ENCODE results near the gene KRTAP4-1.
A peak's percentile ranks its signal among the peaks of the same experiment; 100 is the strongest.
"Not testable (repeated sequence)": the region's sequence is repeated elsewhere in the genome, so short reads cannot be mapped to it uniquely, and the experiment has no call there.

Gene KRTAP4-1

GRCh38 chr17:41168121-41168520 is 16.6 kb downstream of the KRTAP4-1 start, which contains the start of gene KRTAP4-3:
Gene KRTAP4-3, minus strand, starts transcription at chr17:41168221. Its CDS starts 49 bp downstream, at chr17:41168172.
- no CpG with 5 or more reads among the region's 1 CpG for WGBS (ENCODE audit: insufficient coverage)
- Histone ChIP-seq H3K27me3 (replicated peaks in 2 of 5; ENCODE audit: control insufficient read depth in 4 of 5, insufficient read depth in 5 of 5, low read length in 4 of 5) (no peaks in the 10 kb centered on the region), H3K4me1 (ENCODE audit: control extremely low read depth in 1 of 4, control insufficient read depth in 4 of 4, insufficient read depth in 4 of 4, low read length in 3 of 4) (no peaks in the 10 kb centered on the region), H3K9me3 (ENCODE audit: control extremely low read depth in 1 of 5, control insufficient read depth in 4 of 5, insufficient read depth in 2 of 5, low read depth in 1 of 5, low read length in 4 of 5) (peaks cover 0 to 1% (median 0%) of the 10 kb centered on the region in 5 experiments), H3K4me3 (ENCODE audit: control insufficient read depth in 1 of 7, extremely low read depth in 1 of 7, insufficient read depth in 4 of 7, low read depth in 2 of 7, low read length in 6 of 7) (no peak within 1 kb of the TSS), H3K36me3 (ENCODE audit: control insufficient read depth in 4 of 4, insufficient read depth in 4 of 4, low read length in 3 of 4) (no peaks in the 10 kb centered on the region), H3K27ac (ENCODE audit: insufficient read depth in 1 of 2, low read depth in 1 of 2, low read length in 2 of 2, poor library complexity in 1 of 2, severe bottlenecking in 2 of 2) (no peak within 1 kb of the TSS)
- DNase-seq = no peak
- ChIA-PET POLR2A (no interaction called here), CTCF (no interaction called here)

DNA sequence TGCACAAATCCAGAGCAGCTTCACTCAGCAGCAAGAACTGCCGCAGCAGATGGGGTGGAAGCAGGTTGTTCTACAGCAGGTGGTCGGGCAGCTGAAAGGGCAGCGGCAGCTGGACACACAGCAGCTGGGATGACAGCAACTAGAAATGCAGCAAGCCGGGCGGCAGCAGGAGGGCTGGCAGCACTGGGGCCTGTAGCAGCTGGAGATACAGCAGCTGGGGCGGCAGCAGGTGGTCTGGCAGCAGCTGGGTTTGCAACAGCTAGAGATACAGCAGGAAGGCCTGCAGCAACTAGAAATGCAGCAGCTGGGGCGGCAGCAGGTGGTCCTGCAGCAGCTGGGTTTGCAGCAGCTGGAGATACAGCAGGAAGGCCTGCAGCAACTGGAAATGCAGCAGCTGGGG is 17.1 kb downstream of the KRTAP4-1 start:
- ChIA-PET CTCF (no interaction called here), POLR2A (no interaction called here)
- Histone ChIP-seq H3K4me3 (ENCODE audit: control insufficient read depth in 1 of 7, extremely low read depth in 1 of 7, insufficient read depth in 4 of 7, low read depth in 2 of 7, low read length in 6 of 7) (no peak overlapping the region), H3K9me3 (ENCODE audit: control extremely low read depth in 1 of 5, control insufficient read depth in 4 of 5, insufficient read depth in 2 of 5, low read depth in 1 of 5, low read length in 4 of 5) (peaks cover 0 to 1% (median 0%) of the 10 kb centered on the region in 5 experiments), H3K36me3 (ENCODE audit: control insufficient read depth in 4 of 4, insufficient read depth in 4 of 4, low read length in 3 of 4) (no peaks in the 10 kb centered on the region), H3K27ac (ENCODE audit: insufficient read depth in 1 of 2, low read depth in 1 of 2, low read length in 2 of 2, poor library complexity in 1 of 2, severe bottlenecking in 2 of 2) (no peak overlapping the region), H3K4me1 (ENCODE audit: control extremely low read depth in 1 of 4, control insufficient read depth in 4 of 4, insufficient read depth in 4 of 4, low read length in 3 of 4) (no peaks in the 10 kb centered on the region), H3K27me3 (replicated peaks in 2 of 5; ENCODE audit: control insufficient read depth in 4 of 5, insufficient read depth in 5 of 5, low read length in 4 of 5) (no peaks in the 10 kb centered on the region)
- WGBS (ENCODE audit: insufficient coverage) = 96% methylated on average over 7 of the region's 7 CpGs
- no peak for DNase-seq

GRCh38 chr17:41163828-41164227 is 20.9 kb downstream of the KRTAP4-1 start:
- 94% methylated on average over 3 of the region's 7 CpGs for WGBS (ENCODE audit: insufficient coverage)
- no peak for DNase-seq

GRCh38 chr17:41160648-41161047 is 24.1 kb downstream of the KRTAP4-1 start, which contains the start of gene KRTAP4-4:
Gene KRTAP4-4, minus strand, starts transcription at chr17:41160748. Its CDS starts 57 bp downstream, at chr17:41160691.
- ChIA-PET POLR2A (no interaction called here), CTCF (interaction anchor here (2.2 kb wide), 1 partner anchor 9 kb away, joined by 5 read pairs; no protein-coding TSS in a partner anchor)
- H3K4me3 ChIP-seq (ENCODE audit: control insufficient read depth in 1 of 7, extremely low read depth in 1 of 7, insufficient read depth in 4 of 7, low read depth in 2 of 7, low read length in 6 of 7) = no peak within 1 kb of the TSS
- H3K9me3 ChIP-seq (ENCODE audit: control extremely low read depth in 1 of 5, control insufficient read depth in 4 of 5, insufficient read depth in 2 of 5, low read depth in 1 of 5, low read length in 4 of 5) = no peaks in the 10 kb centered on the region
- no peaks in the 10 kb centered on the region for H3K4me1 ChIP-seq (ENCODE audit: control extremely low read depth in 1 of 4, control insufficient read depth in 4 of 4, insufficient read depth in 4 of 4, low read length in 3 of 4)
- no peaks in the 10 kb centered on the region for H3K27me3 ChIP-seq (replicated peaks in 2 of 5; ENCODE audit: control insufficient read depth in 4 of 5, insufficient read depth in 5 of 5, low read length in 4 of 5)
- H3K36me3 ChIP-seq (ENCODE audit: control insufficient read depth in 4 of 4, insufficient read depth in 4 of 4, low read length in 3 of 4) = no peaks in the 10 kb centered on the region
- no peak within 1 kb of the TSS for H3K27ac ChIP-seq (ENCODE audit: insufficient read depth in 1 of 2, low read depth in 1 of 2, low read length in 2 of 2, poor library complexity in 1 of 2, severe bottlenecking in 2 of 2)
- no CpG with 5 or more reads among the region's 1 CpG for WGBS (ENCODE audit: insufficient coverage)
- DNase-seq = no peak

More at GRCh38 chr17:41163828-41164227, 20.9 kb downstream of the KRTAP4-1 start:
- H3K27me3 ChIP-seq (replicated peaks in 2 of 5; ENCODE audit: control insufficient read depth in 4 of 5, insufficient read depth in 5 of 5, low read length in 4 of 5) = no peaks in the 10 kb centered on the region
- H3K27ac ChIP-seq (ENCODE audit: insufficient read depth in 1 of 2, low read depth in 1 of 2, low read length in 2 of 2, poor library complexity in 1 of 2, severe bottlenecking in 2 of 2) = no peak overlapping the region
- no peaks in the 10 kb centered on the region for H3K36me3 ChIP-seq (ENCODE audit: control insufficient read depth in 4 of 4, insufficient read depth in 4 of 4, low read length in 3 of 4)
- ChIA-PET CTCF (no interaction called here), POLR2A (no interaction called here)
- no peaks in the 10 kb centered on the region for H3K4me1 ChIP-seq (ENCODE audit: control extremely low read depth in 1 of 4, control insufficient read depth in 4 of 4, insufficient read depth in 4 of 4, low read length in 3 of 4)
- no peak overlapping the region for H3K4me3 ChIP-seq (ENCODE audit: control insufficient read depth in 1 of 7, extremely low read depth in 1 of 7, insufficient read depth in 4 of 7, low read depth in 2 of 7, low read length in 6 of 7)
- H3K9me3 ChIP-seq (ENCODE audit: control extremely low read depth in 1 of 5, control insufficient read depth in 4 of 5, insufficient read depth in 2 of 5, low read depth in 1 of 5, low read length in 4 of 5) = peaks cover 0 to 1% (median 0%) of the 10 kb centered on the region in 5 experiments

- CTCF ChIA-PET = interaction anchor here (2.2 kb wide), 1 partner anchor 10 kb away, joined by 5 read pairs; no protein-coding TSS in a partner anchor
- H3K36me3 ChIP-seq (ENCODE audit: control insufficient read depth in 4 of 4, insufficient read depth in 4 of 4, low read length in 3 of 4); H3K9me3 ChIP-seq (ENCODE audit: control extremely low read depth in 1 of 5, control insufficient read depth in 4 of 5, insufficient read depth in 2 of 5, low read depth in 1 of 5, low read length in 4 of 5); H3K27ac ChIP-seq (ENCODE audit: insufficient read depth in 1 of 2, low read depth in 1 of 2, low read length in 2 of 2, poor library complexity in 1 of 2, severe bottlenecking in 2 of 2); H3K4me3 ChIP-seq (ENCODE audit: control insufficient read depth in 1 of 7, extremely low read depth in 1 of 7, insufficient read depth in 4 of 7, low read depth in 2 of 7, low read length in 6 of 7); H3K4me1 ChIP-seq (ENCODE audit: control extremely low read depth in 1 of 4, control insufficient read depth in 4 of 4, insufficient read depth in 4 of 4, low read length in 3 of 4); POLR2A ChIA-PET; DNase-seq; H3K27me3 ChIP-seq (replicated peaks in 2 of 5; ENCODE audit: control insufficient read depth in 4 of 5, insufficient read depth in 5 of 5, low read length in 4 of 5): not testable (repeated sequence)
- 96% methylated on average over 2 of the region's 3 CpGs for WGBS (ENCODE audit: insufficient coverage)
Measured at GRCh38 chr17:41160190-41160589, 24.5 kb downstream of the KRTAP4-1 start.

GRCh38 chr17:41153856-41154255 is 30.9 kb downstream of the KRTAP4-1 start:
- Histone ChIP-seq H3K4me1 (ENCODE audit: control extremely low read depth in 1 of 4, control insufficient read depth in 4 of 4, insufficient read depth in 4 of 4, low read length in 3 of 4) (peaks cover 0 to 8% (median 0%) of the 10 kb centered on the region in 4 experiments), H3K36me3 (ENCODE audit: control insufficient read depth in 4 of 4, insufficient read depth in 4 of 4, low read length in 3 of 4) (no peaks in the 10 kb centered on the region), H3K27me3 (replicated peaks in 2 of 5; ENCODE audit: control insufficient read depth in 4 of 5, insufficient read depth in 5 of 5, low read length in 4 of 5) (peaks cover 0 to 3% (median 0%) of the 10 kb centered on the region in 5 experiments), H3K9me3 (ENCODE audit: control extremely low read depth in 1 of 5, control insufficient read depth in 4 of 5, insufficient read depth in 2 of 5, low read depth in 1 of 5, low read length in 4 of 5) (peaks cover 0 to 3% (median 0%) of the 10 kb centered on the region in 5 experiments), H3K27ac (ENCODE audit: insufficient read depth in 1 of 2, low read depth in 1 of 2, low read length in 2 of 2, poor library complexity in 1 of 2, severe bottlenecking in 2 of 2) (no peak overlapping the region), H3K4me3 (ENCODE audit: control insufficient read depth in 1 of 7, extremely low read depth in 1 of 7, insufficient read depth in 4 of 7, low read depth in 2 of 7, low read length in 6 of 7) (no peak overlapping the region)
- ChIA-PET CTCF (no interaction called here), POLR2A (no interaction called here)
- WGBS (ENCODE audit: insufficient coverage) = 20% methylated on average over 1 of the region's 2 CpGs
- DNase-seq = peak in 2 of 3 donors; percentile 30 to 47

GRCh38 chr17:41151525-41151924 is 33.2 kb downstream of the KRTAP4-1 start:
- Histone ChIP-seq H3K9me3 (ENCODE audit: control extremely low read depth in 1 of 5, control insufficient read depth in 4 of 5, insufficient read depth in 2 of 5, low read depth in 1 of 5, low read length in 4 of 5) (peaks cover 0 to 3% (median 0%) of the 10 kb centered on the region in 5 experiments), H3K27me3 (replicated peaks in 2 of 5; ENCODE audit: control insufficient read depth in 4 of 5, insufficient read depth in 5 of 5, low read length in 4 of 5) (peaks cover 0 to 3% (median 0%) of the 10 kb centered on the region in 5 experiments), H3K4me1 (ENCODE audit: control extremely low read depth in 1 of 4, control insufficient read depth in 4 of 4, insufficient read depth in 4 of 4, low read length in 3 of 4) (peaks cover 0 to 8% (median 0%) of the 10 kb centered on the region in 4 experiments), H3K27ac (ENCODE audit: insufficient read depth in 1 of 2, low read depth in 1 of 2, low read length in 2 of 2, poor library complexity in 1 of 2, severe bottlenecking in 2 of 2) (no peak overlapping the region), H3K36me3 (ENCODE audit: control insufficient read depth in 4 of 4, insufficient read depth in 4 of 4, low read length in 3 of 4) (no peaks in the 10 kb centered on the region), H3K4me3 (ENCODE audit: control insufficient read depth in 1 of 7, extremely low read depth in 1 of 7, insufficient read depth in 4 of 7, low read depth in 2 of 7, low read length in 6 of 7) (no peak overlapping the region)
- ChIA-PET POLR2A (no interaction called here), CTCF (no interaction called here)
- DNase-seq = no peak
- WGBS (ENCODE audit: insufficient coverage) = 100% methylated on average over 1 of the region's 2 CpGs
